ENCODE measurements around the gene ZSCAN5A.
"Not testable (repeated sequence)": the region's sequence is repeated elsewhere in the genome, so short reads cannot be mapped to it uniquely, and the experiment has no call there.

ZSCAN5A gene

DNA sequence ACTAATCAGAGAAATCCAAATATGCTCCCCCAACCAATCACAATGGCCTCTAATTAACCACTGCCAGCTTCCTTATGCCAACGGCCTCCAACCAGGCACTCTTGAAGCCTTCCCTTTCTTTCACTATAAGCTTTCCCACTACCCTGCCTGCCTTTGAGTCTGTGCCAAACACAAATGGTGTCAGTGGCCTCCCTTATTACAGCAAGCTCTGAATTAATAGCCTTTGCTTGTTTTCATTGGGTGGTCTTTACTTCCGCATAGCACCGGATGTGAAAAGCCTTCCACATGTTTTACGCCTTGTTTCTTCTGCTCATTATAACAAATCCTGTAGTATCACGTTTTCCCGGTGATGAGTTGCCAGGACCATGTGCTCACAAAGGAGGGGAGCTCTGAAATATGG, 43.5 kb downstream of the ZSCAN5A start:
- no peak for DNase-seq (ENCODE audit: low read depth, low spot score)

DNA sequence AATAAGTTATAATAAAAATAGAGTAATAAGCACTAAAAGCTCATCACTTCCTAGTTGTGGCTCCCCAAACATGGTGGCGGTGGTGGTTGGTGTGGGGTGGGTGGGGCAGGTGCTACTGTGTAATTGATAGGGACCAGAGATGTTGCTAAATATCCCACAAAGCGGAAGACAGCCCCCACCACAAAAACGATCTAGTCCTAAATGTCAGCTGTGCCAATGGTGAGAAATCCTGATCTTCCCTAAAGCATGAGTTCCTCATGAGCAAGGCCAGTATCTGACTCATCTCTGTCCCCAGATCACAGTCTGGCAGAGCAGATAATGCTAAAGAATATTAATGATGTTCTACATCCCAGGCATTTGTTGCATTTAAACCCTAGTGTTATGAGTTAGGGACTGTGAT, 44.0 kb downstream of the ZSCAN5A start:
- DNase-seq (ENCODE audit: low read depth, low spot score): no peak

GRCh38 chr19:56269348-56269747, 45.3 kb downstream of the ZSCAN5A start:
- no peak for DNase-seq (ENCODE audit: low read depth, low spot score)

DNA sequence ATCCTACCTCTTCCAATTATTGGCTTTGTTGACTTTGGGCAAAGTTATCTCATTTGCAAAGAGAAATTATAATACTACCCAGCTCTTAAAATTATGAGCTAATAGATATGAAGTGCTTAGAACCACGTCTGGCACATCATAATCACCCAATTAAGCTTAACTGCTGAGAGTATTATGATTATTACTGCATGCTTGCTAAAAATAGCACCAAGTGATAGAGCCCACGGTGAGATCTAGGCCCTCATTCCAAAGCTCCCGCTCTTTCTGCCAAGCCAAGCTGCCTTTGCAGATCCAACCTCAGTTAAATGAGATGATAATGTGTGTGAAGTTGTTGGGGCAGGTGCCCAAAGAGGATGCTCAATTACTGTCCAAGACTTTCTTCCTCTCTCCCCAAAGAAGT, 48.6 kb downstream of the ZSCAN5A start:
- no peak for DNase-seq (ENCODE audit: low read depth, low spot score)

DNA sequence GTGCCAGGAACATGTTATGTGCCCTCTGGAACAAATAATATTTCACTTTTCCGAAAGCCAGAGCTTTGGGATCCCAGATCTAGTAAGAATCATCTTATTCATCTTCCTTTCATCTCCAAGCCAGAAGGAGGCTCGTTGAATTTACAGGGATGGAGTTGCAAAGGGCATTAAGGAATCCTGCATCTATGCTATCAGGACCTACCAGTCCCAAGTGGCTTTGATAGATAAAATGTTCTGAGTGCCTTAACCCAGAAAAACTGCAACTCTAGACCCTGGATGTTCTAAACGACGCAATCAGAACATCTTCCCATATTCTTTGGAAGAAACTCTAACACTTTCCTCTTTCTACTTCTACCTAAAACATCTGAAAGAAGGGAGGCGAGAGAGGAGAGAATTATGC, 51.3 kb downstream of the ZSCAN5A start:
- no peak for DNase-seq (ENCODE audit: low read depth, low spot score)

GRCh38 chr19:56261932-56262331, 52.7 kb downstream of the ZSCAN5A start:
- DNase-seq (ENCODE audit: low read depth, low spot score): not testable (repeated sequence)

- no peak for DNase-seq (ENCODE audit: low read depth, low spot score)
Observed at GRCh38 chr19:56261145-56261544, 53.5 kb downstream of the ZSCAN5A start.

GRCh38 chr19:56258272-56258671, 56.4 kb downstream of the ZSCAN5A start:
- DNase-seq (ENCODE audit: low read depth, low spot score): no peak

DNA sequence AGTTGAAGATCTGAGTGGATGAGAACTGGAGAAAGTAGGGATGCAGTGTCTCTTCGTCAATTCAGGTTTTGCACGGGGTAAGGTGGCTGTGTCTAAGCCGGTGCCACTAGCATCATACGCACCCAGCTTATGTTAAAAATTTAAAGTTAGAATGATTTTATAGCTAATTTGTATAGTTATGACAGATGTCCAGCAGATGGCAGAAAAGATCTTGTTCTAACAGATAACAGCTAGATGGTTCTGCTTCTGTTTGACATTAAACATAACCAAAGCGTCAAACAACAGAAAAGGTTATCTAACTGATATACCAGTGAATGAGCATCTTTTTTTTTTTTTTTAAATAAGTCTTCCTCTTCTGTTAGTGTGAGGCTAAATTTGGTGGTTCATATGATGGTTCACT, 60.9 kb downstream of the ZSCAN5A start:
- no peak for DNase-seq (ENCODE audit: low read depth, low spot score)

- peak; percentile 95 for DNase-seq (ENCODE audit: low read depth, low spot score)
Observed at GRCh38 chr19:56252699-56253422, 61.8 kb downstream of the ZSCAN5A start.

- not testable (repeated sequence) for DNase-seq (ENCODE audit: low read depth, low spot score)
Observed at GRCh38 chr19:56248736-56249338, 65.8 kb downstream of the ZSCAN5A start.

- not testable (repeated sequence) for DNase-seq (ENCODE audit: low read depth, low spot score)
Observed at GRCh38 chr19:56245764-56246163, 68.9 kb downstream of the ZSCAN5A start.

DNA sequence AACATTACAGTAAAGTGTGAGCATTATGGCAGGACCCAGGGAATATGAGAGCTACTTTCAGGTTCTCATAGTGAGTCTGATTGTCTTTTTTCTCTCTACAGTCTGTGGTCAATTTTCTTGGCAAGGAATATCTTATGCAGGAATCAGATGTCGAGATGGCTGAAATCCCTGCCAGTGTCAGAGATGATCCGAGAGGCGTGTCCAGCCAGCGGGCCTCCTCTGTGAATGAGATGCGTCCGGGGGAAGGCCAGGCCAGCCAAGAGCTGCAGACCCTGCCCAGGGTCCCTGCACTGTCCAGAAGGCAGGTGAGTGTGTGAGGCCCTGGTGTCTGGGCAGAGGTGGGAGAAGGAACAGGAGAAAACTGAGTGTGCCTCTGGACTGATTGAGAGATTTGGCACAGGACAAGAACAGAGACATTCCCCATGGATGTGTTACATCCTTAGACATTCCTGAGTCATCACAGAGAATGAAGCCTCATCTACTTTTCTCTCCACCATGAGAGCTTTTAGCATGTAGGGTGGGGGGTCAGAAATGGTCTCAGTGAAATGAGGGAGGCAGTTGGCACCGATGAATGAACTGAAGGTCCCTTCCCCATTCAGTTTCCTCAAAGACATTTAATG, 69.4 kb downstream of the ZSCAN5A start:
- DNase-seq (ENCODE audit: low read depth, low spot score): no peak

- no peak for DNase-seq (ENCODE audit: low read depth, low spot score)
Observed at GRCh38 chr19:56223481-56223880, 91.2 kb downstream of the ZSCAN5A start.

DNA sequence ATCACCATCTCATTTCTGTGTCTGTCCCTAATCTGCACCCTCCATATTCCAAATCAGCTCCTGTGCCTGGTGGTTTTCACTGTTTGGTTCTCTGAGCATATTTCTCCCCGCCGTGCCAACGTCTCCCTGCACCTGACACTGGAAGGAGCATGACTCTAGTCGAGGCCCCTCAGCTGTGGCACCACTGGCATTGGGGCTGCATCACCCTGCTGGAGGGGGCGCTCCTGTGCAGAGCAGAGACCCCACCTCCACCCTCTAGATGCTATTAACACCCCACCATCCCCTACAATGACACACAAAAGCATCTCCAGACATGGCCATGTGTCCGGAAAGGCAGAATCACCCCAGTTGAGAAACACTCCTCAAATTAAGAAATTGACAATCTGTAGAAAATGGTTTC, 91.7 kb downstream of the ZSCAN5A start:
- no peak for DNase-seq (ENCODE audit: low read depth, low spot score)

DNA sequence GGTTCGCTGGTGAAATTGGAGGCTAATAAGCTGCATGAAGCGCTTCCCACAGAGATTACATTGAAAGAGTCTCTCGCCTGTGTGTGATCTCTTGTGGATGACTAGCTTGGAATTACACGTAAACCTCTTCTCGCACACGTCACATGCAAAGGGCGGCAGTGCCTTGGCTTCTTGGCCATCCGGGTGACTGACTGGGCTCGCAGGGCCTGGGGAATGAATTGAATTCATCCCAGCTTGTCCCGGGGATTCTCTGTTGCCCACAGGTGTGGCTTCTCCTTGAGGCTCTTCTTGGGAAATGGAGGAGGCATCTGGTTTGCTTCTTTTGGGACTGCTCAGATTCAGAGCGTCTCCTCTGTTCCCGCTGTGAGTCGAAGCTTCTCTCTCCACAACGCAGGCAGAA, 92.8 kb downstream of the ZSCAN5A start:
- DNase-seq (ENCODE audit: low read depth, low spot score): no peak

DNA sequence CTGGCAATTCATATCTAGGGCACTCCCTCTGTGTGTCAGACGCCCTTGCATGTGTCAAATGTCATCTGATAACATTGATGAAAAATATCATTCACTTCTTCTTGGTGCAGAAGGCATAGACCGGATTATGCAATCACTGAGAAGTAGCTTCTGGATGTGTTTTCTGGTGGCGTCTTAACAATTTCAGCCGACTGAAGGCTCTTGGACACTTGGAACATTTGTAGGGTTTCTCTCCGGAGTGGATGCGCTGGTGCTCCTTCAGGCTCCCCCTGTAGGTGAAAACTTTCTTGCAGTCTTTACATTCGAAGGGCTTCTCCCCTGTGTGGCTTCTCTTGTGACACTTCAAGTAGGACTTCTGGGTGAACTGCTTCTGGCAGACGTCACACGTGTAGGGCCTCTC, 93.2 kb downstream of the ZSCAN5A start:
- DNase-seq (ENCODE audit: low read depth, low spot score): peak; percentile 45

DNA sequence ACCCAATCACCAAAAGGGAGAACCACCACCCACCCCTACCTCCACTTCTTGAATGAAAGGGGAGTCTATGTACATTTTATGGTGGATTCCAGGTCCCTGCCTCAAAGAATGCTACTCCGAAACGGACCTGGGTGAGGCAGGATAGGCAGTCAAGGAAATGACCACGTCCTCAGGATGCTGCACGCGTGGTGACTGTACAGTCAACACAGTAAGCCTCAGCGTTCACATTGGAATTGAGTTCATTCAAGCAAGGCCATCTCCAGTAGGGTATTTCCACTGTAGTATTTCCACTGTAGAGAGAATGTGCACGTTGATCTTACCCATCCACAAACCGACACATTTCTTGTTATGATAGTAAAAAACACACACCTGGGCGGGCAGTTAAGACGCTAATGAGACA, 95.7 kb downstream of the ZSCAN5A start:
- no peak for DNase-seq (ENCODE audit: low read depth, low spot score)

DNA sequence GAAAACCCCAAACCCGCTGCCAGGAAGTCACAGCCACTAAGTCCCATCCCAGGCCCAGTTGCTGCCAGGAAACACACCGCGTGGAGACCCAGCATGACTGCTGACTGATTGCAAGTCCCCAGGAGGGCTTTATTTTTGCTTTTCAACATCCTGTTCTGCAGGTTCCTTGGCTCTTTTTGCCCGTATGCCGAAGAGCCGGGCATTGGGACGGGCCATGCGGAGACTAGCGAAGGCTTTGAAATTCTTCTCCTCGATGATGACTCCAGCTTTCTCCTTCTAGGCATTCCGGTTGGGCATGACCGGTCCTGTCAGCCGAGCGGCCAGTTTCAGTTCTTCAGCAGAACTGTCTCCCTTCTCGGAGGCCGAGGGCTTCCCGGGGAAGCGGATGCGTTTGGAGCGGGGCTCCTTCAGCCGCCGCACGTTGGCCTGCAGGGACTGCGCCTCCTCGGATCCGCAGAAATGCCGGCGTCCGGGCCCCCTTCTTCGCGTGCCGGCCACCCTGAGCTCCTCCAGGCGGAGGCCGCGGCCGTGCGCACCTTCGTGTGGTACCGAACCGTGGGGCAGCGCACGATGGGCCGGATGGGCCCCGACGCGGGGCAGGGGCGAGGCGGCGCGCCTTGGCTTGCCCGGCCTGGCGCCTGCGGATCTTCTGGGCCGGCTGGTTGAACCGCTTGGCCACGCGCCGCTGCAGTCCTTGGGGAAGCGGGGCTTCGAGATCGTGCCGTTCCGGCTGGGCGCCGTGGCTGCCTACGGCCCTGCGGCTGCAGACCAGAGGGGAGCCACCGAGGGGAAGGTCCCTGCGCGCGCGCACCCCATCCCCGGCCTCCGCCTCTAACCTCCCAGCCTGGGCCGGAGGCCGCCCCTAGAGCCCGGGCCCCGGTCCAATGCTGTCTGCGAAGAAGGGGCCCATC, 97.3 kb downstream of the ZSCAN5A start:
- peak; percentile 81 for DNase-seq (ENCODE audit: low read depth, low spot score)

- no peak for DNase-seq (ENCODE audit: low read depth, low spot score)
Observed at GRCh38 chr19:56211718-56212117, 102.9 kb downstream of the ZSCAN5A start.

- DNase-seq (ENCODE audit: low read depth, low spot score): not testable (repeated sequence)
Observed at GRCh38 chr19:56210036-56210435, 104.6 kb downstream of the ZSCAN5A start.

DNA sequence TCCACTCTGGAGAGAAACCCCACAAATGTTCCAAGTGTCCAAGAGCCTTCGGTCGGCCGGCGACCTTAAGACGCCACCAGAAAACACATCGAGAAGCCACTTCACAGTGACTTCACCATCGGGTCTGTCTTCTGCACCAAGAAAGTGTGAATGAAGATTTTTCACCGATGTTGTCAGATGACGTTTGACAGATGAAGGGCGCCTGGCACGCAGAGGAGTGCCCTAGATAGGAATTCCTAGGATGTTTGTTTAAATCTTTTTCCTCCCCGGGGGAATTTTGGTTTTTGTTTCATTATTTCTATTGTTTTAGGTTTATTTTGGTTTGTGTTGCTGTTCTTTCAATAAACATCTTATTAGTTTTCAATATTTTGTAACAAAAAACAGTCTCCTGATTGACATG, 105.5 kb downstream of the ZSCAN5A start:
- DNase-seq (ENCODE audit: low read depth, low spot score): no peak

All from ELF-1 (cell line).